ENCODE data around the gene LAMA3.

Gene LAMA3

GRCh38 chr18:23793985-23794867 is 105.0 kb downstream of the LAMA3 start:
- Histone ChIP-seq H3K4me1 (ENCODE audit: control insufficient read depth, insufficient read depth, low read length) (no peaks in the 10 kb centered on the region), H3K9me3 (ENCODE audit: control insufficient read depth, insufficient read depth, low read depth, low read length) (no peaks in the 10 kb centered on the region), H3K27ac (ENCODE audit: extremely low read depth, low read depth, low read length) (no peak overlapping the region), H3K36me3 (ENCODE audit: control insufficient read depth in 2 of 2, insufficient read depth in 1 of 2, low read length in 2 of 2) (peaks cover 3 to 6% of the 10 kb centered on the region in 2 experiments; a peak in 2 of 3 replicates), H3K4me3 (ENCODE audit: low read depth, low read length) (no peak overlapping the region)
- POLR2A ChIA-PET: no interaction called here
- TF ChIP-seq ZFHX2 (tag by site-specific recombination; conservative IDR thresholded peaks at IDR 0.05): peak; percentile 93
- no peak for TF ChIP-seq ZFP3 (tag by site-specific recombination; IDR thresholded peaks at IDR 0.05; ENCODE audit: low read depth)
- TF ChIP-seq EGR2 (tag by site-specific recombination; IDR thresholded peaks at IDR 0.05; ENCODE audit: low read depth): peak; percentile 98
- CTCF ChIA-PET: no interaction called here

GRCh38 chr18:23798249-23798648 is 109.0 kb downstream of the LAMA3 start:
- TF ChIP-seq ZNF114 (tag by site-specific recombination; IDR thresholded peaks at IDR 0.05): no peak
- TF ChIP-seq ZNF785 (tag by site-specific recombination; IDR thresholded peaks at IDR 0.05): no peak
- no peak for TF ChIP-seq ZNF140 (tag by site-specific recombination; IDR thresholded peaks at IDR 0.05)
- TF ChIP-seq ZNF658 (tag by site-specific recombination; IDR thresholded peaks at IDR 0.05): no peak
- TF ChIP-seq ZBTB49 (tag by site-specific recombination; IDR thresholded peaks at IDR 0.05; ENCODE audit: low read depth): no peak
- no peak for TF ChIP-seq GLI4 (tag by site-specific recombination; IDR thresholded peaks at IDR 0.05)
- TF ChIP-seq KLF16 (tag by site-specific recombination; IDR thresholded peaks at IDR 0.05): no peak
- TF ChIP-seq ZNF473 (tag by site-specific recombination; IDR thresholded peaks at IDR 0.05): no peak
- no peak for TF ChIP-seq ZNF324 (tag by site-specific recombination; IDR thresholded peaks at IDR 0.05)
- no peak for TF ChIP-seq ZNF155 (tag by site-specific recombination; IDR thresholded peaks at IDR 0.05)
- no peak for TF ChIP-seq ZSCAN18 (tag by site-specific recombination; IDR thresholded peaks at IDR 0.05)
- no peak for TF ChIP-seq ZNF692 (tag by site-specific recombination; IDR thresholded peaks at IDR 0.05)
- TF ChIP-seq REST (tag by site-specific recombination; IDR thresholded peaks at IDR 0.05): no peak
- TF ChIP-seq ZNF239 (tag by site-specific recombination; IDR thresholded peaks at IDR 0.05): no peak
- TF ChIP-seq ZNF792 (tag by site-specific recombination; IDR thresholded peaks at IDR 0.05): no peak
- POLR2A ChIA-PET: no interaction called here
- Histone ChIP-seq H3K9me3 (ENCODE audit: control insufficient read depth, insufficient read depth, low read depth, low read length) (no peaks in the 10 kb centered on the region), H3K36me3 (ENCODE audit: control insufficient read depth in 2 of 2, insufficient read depth in 1 of 2, low read length in 2 of 2) (peaks cover 10 to 14% of the 10 kb centered on the region in 2 experiments; a peak in 2 of 3 replicates), H3K4me3 (ENCODE audit: low read depth, low read length) (no peak overlapping the region), H3K27ac (ENCODE audit: extremely low read depth, low read depth, low read length) (no peak overlapping the region), H3K4me1 (ENCODE audit: control insufficient read depth, insufficient read depth, low read length) (no peaks in the 10 kb centered on the region)
- CTCF ChIA-PET: interaction anchor here (0.6 kb wide), 1 partner anchor 12 kb away, joined by 3 read pairs; no protein-coding TSS in a partner anchor
